ENCODE measurements around the gene CNTNAP2. TPM values are rescaled to one million over a fixed set of nuclear protein-coding genes. Genes with fewer than 3 reads are reported as not detected.

The CNTNAP2 gene
- total and polyA plus RNA-seq, 8 donors = 0.94 to 42.5 (median 38.6) TPM

GRCh38 chr7:146876411-146876810, 759.8 kb downstream of the CNTNAP2 start:
- peaks cover 0 to 9% of the 10 kb centered on the region in 2 donors for H3K9me3 ChIP-seq
- intact Hi-C loops (cut with DNase I) = no loop called here
- no peak for DNase-seq

GRCh38 chr7:146878901-146879300, 762.3 kb downstream of the CNTNAP2 start:
- DNase-seq = no peak
- Histone ChIP-seq H3K4me1 (no peaks in the 10 kb centered on the region), H3K9me3 (peaks cover 0 to 10% of the 10 kb centered on the region in 2 donors), H3K27me3 (no peaks in the 10 kb centered on the region), H3K27ac (no peak overlapping the region), H3K36me3 (no peaks in the 10 kb centered on the region), H3K4me3 (no peak overlapping the region)
- ATAC-seq = no peak
- TF ChIP-seq, protein P1, sequence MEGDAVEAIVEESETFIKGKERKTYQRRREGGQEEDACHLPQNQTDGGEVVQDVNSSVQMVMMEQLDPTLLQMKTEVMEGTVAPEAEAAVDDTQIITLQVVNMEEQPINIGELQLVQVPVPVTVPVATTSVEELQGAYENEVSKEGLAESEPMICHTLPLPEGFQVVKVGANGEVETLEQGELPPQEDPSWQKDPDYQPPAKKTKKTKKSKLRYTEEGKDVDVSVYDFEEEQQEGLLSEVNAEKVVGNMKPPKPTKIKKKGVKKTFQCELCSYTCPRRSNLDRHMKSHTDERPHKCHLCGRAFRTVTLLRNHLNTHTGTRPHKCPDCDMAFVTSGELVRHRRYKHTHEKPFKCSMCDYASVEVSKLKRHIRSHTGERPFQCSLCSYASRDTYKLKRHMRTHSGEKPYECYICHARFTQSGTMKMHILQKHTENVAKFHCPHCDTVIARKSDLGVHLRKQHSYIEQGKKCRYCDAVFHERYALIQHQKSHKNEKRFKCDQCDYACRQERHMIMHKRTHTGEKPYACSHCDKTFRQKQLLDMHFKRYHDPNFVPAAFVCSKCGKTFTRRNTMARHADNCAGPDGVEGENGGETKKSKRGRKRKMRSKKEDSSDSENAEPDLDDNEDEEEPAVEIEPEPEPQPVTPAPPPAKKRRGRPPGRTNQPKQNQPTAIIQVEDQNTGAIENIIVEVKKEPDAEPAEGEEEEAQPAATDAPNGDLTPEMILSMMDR (IDR thresholded peaks at IDR 0.05) = no peak
- intact Hi-C loops (cut with DNase I) = no loop called here

More at GRCh38 chr7:146876411-146876810, 759.8 kb downstream of the CNTNAP2 start:
- H3K27ac ChIP-seq = no peak overlapping the region
- no peaks in the 10 kb centered on the region for H3K27me3 ChIP-seq
- no peak overlapping the region for H3K4me3 ChIP-seq
- no peak for ATAC-seq
- TF ChIP-seq, protein P1 (IDR thresholded peaks at IDR 0.05) = no peak
- no peaks in the 10 kb centered on the region for H3K36me3 ChIP-seq
- no peaks in the 10 kb centered on the region for H3K4me1 ChIP-seq

DNA sequence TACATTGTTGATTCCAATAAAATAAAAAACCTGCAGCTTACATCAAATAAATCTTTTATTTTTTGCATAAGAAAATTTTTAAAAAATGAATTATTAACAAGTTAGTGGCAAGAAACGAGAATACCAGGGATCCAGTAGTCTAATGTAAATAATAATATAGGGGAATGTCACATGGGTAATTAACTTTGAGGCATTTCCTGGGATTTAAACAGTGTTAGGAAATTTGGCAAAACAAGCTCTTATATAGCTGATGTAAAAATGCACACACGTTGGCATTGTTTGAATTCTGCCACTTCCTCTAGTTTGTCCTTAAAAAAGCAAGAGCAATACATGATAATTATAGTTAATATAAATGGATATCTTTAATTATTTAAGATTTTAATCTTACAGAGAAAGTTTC, 768.6 kb downstream of the CNTNAP2 start:
- TF ChIP-seq, protein P1 (IDR thresholded peaks at IDR 0.05) = no peak
- DNase-seq = no peak
- H3K27ac ChIP-seq = no peak overlapping the region
- H3K9me3 ChIP-seq = peaks cover 0 to 3% of the 10 kb centered on the region in 2 donors
- H3K27me3 ChIP-seq = no peaks in the 10 kb centered on the region
- no peak for ATAC-seq
- no peak overlapping the region for H3K4me3 ChIP-seq
- no peaks in the 10 kb centered on the region for H3K4me1 ChIP-seq
- H3K36me3 ChIP-seq = no peaks in the 10 kb centered on the region
- intact Hi-C loops (cut with DNase I) = no loop called here

DNA sequence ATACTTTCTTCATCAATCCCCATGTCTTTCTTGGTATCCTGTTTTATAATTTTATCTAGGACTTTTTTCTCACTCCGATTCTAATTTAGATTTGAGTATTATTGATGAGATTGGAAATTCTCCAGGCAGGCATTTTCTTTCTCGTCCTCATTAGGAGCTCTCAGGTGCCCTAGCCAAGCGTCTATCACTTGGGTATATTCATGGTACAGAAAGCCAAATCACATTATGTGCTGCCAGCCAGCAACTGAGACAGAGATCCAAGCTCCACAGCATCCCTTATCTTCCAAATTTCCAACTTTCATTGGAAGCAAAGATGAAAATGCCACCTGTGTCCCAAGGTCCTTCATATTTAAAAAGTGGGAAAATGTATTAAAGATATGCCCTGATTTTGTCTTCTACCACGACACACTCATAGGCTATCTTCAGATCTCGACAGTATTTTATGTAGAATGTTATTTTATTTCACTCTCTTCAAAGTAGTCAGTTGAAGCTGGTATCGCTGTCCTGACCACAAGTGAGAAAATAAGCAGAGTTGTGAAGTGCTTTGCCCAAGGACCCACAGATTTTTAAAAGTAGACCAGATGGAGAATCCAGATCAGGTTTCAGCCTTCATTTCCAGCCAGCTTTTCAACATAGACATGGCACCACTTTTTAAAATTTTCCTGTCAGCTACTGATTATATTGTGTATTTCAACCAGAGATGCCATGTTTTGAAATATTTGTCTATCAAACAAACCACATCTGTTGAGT, 773.4 kb downstream of the CNTNAP2 start:
- no peaks in the 10 kb centered on the region for H3K9me3 ChIP-seq
- TF ChIP-seq, protein P1 (IDR thresholded peaks at IDR 0.05) = no peak
- no peaks in the 10 kb centered on the region for H3K4me1 ChIP-seq
- no peak for DNase-seq
- H3K27ac ChIP-seq = no peak overlapping the region
- ATAC-seq = no peak
- intact Hi-C loops (cut with DNase I) = no loop called here
- no peaks in the 10 kb centered on the region for H3K36me3 ChIP-seq
- no peak overlapping the region for H3K4me3 ChIP-seq
- H3K27me3 ChIP-seq = no peaks in the 10 kb centered on the region

- DNase-seq = no peak
These were observed 775.5 kb downstream of the CNTNAP2 start for GRCh38 chr7:146892151-146892550.

More at GRCh38 chr7:146892151-146892550, 775.5 kb downstream of the CNTNAP2 start:
- Histone ChIP-seq H3K4me3 (no peak overlapping the region), H3K27me3 (no peaks in the 10 kb centered on the region), H3K27ac (no peak overlapping the region), H3K36me3 (no peaks in the 10 kb centered on the region), H3K9me3 (no peaks in the 10 kb centered on the region), H3K4me1 (no peaks in the 10 kb centered on the region)
- no peak for ATAC-seq
- TF ChIP-seq, protein P1 (IDR thresholded peaks at IDR 0.05) = no peak
- intact Hi-C loops (cut with DNase I) = no loop called here

Measured in left lung (tissue), 10 donors.